ENCODE data around the gene SLC46A2.

Gene SLC46A2

GRCh38 chr9:112917987-112918362, 27.3 kb upstream of the SLC46A2 start:
- no peak for TF ChIP-seq CTCF (IDR thresholded peaks at IDR 0.05; ENCODE audit: low read depth, low read length)
- DNase-seq: no peak
- Histone ChIP-seq H3K9me3 (ENCODE audit: severe bottlenecking) (no peaks in the 10 kb centered on the region), H3K4me3 (ENCODE audit: low read depth, low read length) (no peak overlapping the region), H3K27me3 (ENCODE audit: insufficient read depth, low read depth, severe bottlenecking) (peaks cover 3% of the 10 kb centered on the region), H3K27ac (no peak overlapping the region), H3K36me3 (no peaks in the 10 kb centered on the region)

- Histone ChIP-seq H3K27me3 (ENCODE audit: insufficient read depth, low read depth, severe bottlenecking) (peaks cover 6% of the 10 kb centered on the region), H3K27ac (no peak overlapping the region), H3K9me3 (ENCODE audit: severe bottlenecking) (peaks cover 4% of the 10 kb centered on the region), H3K36me3 (no peaks in the 10 kb centered on the region), H3K4me3 (ENCODE audit: low read depth, low read length) (no peak overlapping the region)
- TF ChIP-seq CTCF (IDR thresholded peaks at IDR 0.05; ENCODE audit: low read depth, low read length): no peak
- no peak for DNase-seq
Measured at GRCh38 chr9:112917047-112917986, 26.6 kb upstream of the SLC46A2 start.

- no peak for TF ChIP-seq CTCF (IDR thresholded peaks at IDR 0.05; ENCODE audit: low read depth, low read length)
- no peak for DNase-seq
Measured at GRCh38 chr9:112914524-112914923, 23.8 kb upstream of the SLC46A2 start.

GRCh38 chr9:112913326-112913725, 22.6 kb upstream of the SLC46A2 start:
- H3K9me3 ChIP-seq (ENCODE audit: severe bottlenecking): peaks cover 6% of the 10 kb centered on the region
- no peaks in the 10 kb centered on the region for H3K36me3 ChIP-seq
- no peak for TF ChIP-seq CTCF (IDR thresholded peaks at IDR 0.05; ENCODE audit: low read depth, low read length)
- DNase-seq: no peak
- peaks cover 8% of the 10 kb centered on the region for H3K27me3 ChIP-seq (ENCODE audit: insufficient read depth, low read depth, severe bottlenecking)
- no peak overlapping the region for H3K27ac ChIP-seq
- no peak overlapping the region for H3K4me3 ChIP-seq (ENCODE audit: low read depth, low read length)

More at GRCh38 chr9:112914524-112914923, 23.8 kb upstream of the SLC46A2 start:
- Histone ChIP-seq H3K27ac (no peak overlapping the region), H3K27me3 (ENCODE audit: insufficient read depth, low read depth, severe bottlenecking) (peaks cover 8% of the 10 kb centered on the region), H3K4me3 (ENCODE audit: low read depth, low read length) (no peak overlapping the region), H3K36me3 (no peaks in the 10 kb centered on the region), H3K9me3 (ENCODE audit: severe bottlenecking) (peaks cover 6% of the 10 kb centered on the region)

- peaks cover 8% of the 10 kb centered on the region for H3K27me3 ChIP-seq (ENCODE audit: insufficient read depth, low read depth, severe bottlenecking)
- TF ChIP-seq CTCF (IDR thresholded peaks at IDR 0.05; ENCODE audit: low read depth, low read length): no peak
- no peak overlapping the region for H3K27ac ChIP-seq
- H3K36me3 ChIP-seq: no peaks in the 10 kb centered on the region
- H3K4me3 ChIP-seq (ENCODE audit: low read depth, low read length): no peak overlapping the region
- DNase-seq: no peak
- peaks cover 6% of the 10 kb centered on the region for H3K9me3 ChIP-seq (ENCODE audit: severe bottlenecking)
Measured at GRCh38 chr9:112912636-112913035, 22.0 kb upstream of the SLC46A2 start.

All from WERI-Rb-1 (cell line).